ENCODE measurements around the gene ZC3H7B. TPM values are rescaled to one million over a fixed set of nuclear protein-coding genes. Genes with fewer than 3 reads are reported as not detected.
A peak's percentile ranks its signal among the peaks of the same experiment; 100 is the strongest.

ZC3H7B gene, protein sequence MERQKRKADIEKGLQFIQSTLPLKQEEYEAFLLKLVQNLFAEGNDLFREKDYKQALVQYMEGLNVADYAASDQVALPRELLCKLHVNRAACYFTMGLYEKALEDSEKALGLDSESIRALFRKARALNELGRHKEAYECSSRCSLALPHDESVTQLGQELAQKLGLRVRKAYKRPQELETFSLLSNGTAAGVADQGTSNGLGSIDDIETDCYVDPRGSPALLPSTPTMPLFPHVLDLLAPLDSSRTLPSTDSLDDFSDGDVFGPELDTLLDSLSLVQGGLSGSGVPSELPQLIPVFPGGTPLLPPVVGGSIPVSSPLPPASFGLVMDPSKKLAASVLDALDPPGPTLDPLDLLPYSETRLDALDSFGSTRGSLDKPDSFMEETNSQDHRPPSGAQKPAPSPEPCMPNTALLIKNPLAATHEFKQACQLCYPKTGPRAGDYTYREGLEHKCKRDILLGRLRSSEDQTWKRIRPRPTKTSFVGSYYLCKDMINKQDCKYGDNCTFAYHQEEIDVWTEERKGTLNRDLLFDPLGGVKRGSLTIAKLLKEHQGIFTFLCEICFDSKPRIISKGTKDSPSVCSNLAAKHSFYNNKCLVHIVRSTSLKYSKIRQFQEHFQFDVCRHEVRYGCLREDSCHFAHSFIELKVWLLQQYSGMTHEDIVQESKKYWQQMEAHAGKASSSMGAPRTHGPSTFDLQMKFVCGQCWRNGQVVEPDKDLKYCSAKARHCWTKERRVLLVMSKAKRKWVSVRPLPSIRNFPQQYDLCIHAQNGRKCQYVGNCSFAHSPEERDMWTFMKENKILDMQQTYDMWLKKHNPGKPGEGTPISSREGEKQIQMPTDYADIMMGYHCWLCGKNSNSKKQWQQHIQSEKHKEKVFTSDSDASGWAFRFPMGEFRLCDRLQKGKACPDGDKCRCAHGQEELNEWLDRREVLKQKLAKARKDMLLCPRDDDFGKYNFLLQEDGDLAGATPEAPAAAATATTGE
- total RNA-seq (2014; rRNA removed) (34.8 and 40.5 TPM in 2 replicates), Bru-seq, nascent RNA (percentile 58 among the genes with signal in this experiment), BruChase-seq, experiment 1, labeled RNA remaining after a 6-hour chase (percentile 70 among the genes with signal in this experiment), BruChase-seq, experiment 2, labeled RNA remaining after a 2-hour chase (percentile 66 among the genes with signal in this experiment)
- long read RNA-seq, partial matches to known transcripts: 3 of 11 reads
- long read RNA-seq, other reads (novel, unspliced or antisense): 8 of 11 reads

- Histone ChIP-seq H3F3A (ENCODE audit: low read length, unreplicated experiment) (no peaks in the 10 kb centered on the region), H4K20me1 (ENCODE audit: low read length) (peaks cover 3% of the 10 kb centered on the region; the same call in 1 of the 2 replicates), H3K36me3 (ENCODE audit: low read depth, low read length) (no peaks in the 10 kb centered on the region), H3K9me3 (ENCODE audit: low read length) (no peaks in the 10 kb centered on the region), H3K27ac (ENCODE audit: low read length) (peak within 1 kb of the TSS; percentile 55), H3K4me3 (ENCODE audit: low read length) (peak within 1 kb of the TSS; percentile 95), H3K4me1 (ENCODE audit: insufficient read depth, low read length) (peaks cover 21% of the 10 kb centered on the region), H3K9ac (ENCODE audit: low read length) (peak within 1 kb of the TSS; percentile 99), H3K27me3 (ENCODE audit: low read length) (no peaks in the 10 kb centered on the region), H3K4me2 (ENCODE audit: low read length) (peak within 1 kb of the TSS; percentile 97), H2AFZ (ENCODE audit: low read length) (peak within 1 kb of the TSS; percentile 82), H3K9me2 (replicated peaks; ENCODE audit: low read length) (no peaks in the 10 kb centered on the region), H3K79me2 (ENCODE audit: low read length) (peaks cover 55% of the 10 kb centered on the region)
- POLR2A ChIA-PET (ENCODE audit: unreplicated experiment): no interaction called here
- peak; percentile 77 for DNase-seq
- TF ChIP-seq CTCF (conservative IDR thresholded peaks at IDR 0.05; ENCODE audit: low read depth, low read length) (peak; percentile 48), EZH2phosphoT487 (IDR thresholded peaks at IDR 0.05; ENCODE audit: borderline replicate concordance, low read length) (no peak), EZH2 (IDR thresholded peaks at IDR 0.05; ENCODE audit: low read length, unreplicated experiment) (no peak)
- CTCF ChIA-PET: interaction anchor here (0.5 kb wide), 1 partner anchor 8 kb away, joined by 5 read pairs; no protein-coding TSS in a partner anchor
- peak; percentile 84 for ATAC-seq
- BruUV-seq (replicated peaks): no TSS peak
- intact Hi-C loops (cut with micrococcal nuclease): loop anchor here (1.0 kb wide), 1 partner anchor 15 kb away; the partner anchor contains the start of gene RANGAP1
These were observed at the start of gene ZC3H7B for GRCh38 chr22:41301085-41302020. ZC3H7B (plus strand) TSS chr22:41301525; CDS start chr22:41320661, 19,136 bp downstream.

GRCh38 chr22:41252365-41252764 is 49.0 kb upstream of the ZC3H7B start:
- ChIA-PET POLR2A (ENCODE audit: unreplicated experiment) (no interaction called here), CTCF (no interaction called here)
- DNase-seq (no peak), ATAC-seq (no peak)
- no peak overlapping the region for H3K9ac ChIP-seq (ENCODE audit: low read length)
- H3K27ac ChIP-seq (ENCODE audit: low read length): no peak overlapping the region
- no peaks in the 10 kb centered on the region for H3K27me3 ChIP-seq (ENCODE audit: low read length)
- no TSS peak for BruUV-seq (replicated peaks)
- no peak for TF ChIP-seq EZH2phosphoT487 (IDR thresholded peaks at IDR 0.05; ENCODE audit: borderline replicate concordance, low read length)
- no peaks in the 10 kb centered on the region for H3K9me2 ChIP-seq (replicated peaks; ENCODE audit: low read length)
- intact Hi-C loops (cut with micrococcal nuclease): no loop called here
- H3K4me3 ChIP-seq (ENCODE audit: low read length): no peak overlapping the region
- H3K4me1 ChIP-seq (ENCODE audit: insufficient read depth, low read length): peaks cover 15% of the 10 kb centered on the region
- 0 out of 2 replicates have a peak, but pooled peaks cover 2% of the 10 kb centered on the region for H3K79me2 ChIP-seq (ENCODE audit: low read length)
- no peak overlapping the region for H2AFZ ChIP-seq (ENCODE audit: low read length)
- H3K9me3 ChIP-seq (ENCODE audit: low read length): no peaks in the 10 kb centered on the region
- no peak overlapping the region for H3K4me2 ChIP-seq (ENCODE audit: low read length)
- no peaks in the 10 kb centered on the region for H4K20me1 ChIP-seq (ENCODE audit: low read length)
- peaks cover 33% of the 10 kb centered on the region; the same call in 1 of the 2 replicates for H3K36me3 ChIP-seq (ENCODE audit: low read depth, low read length)
- H3F3A ChIP-seq (ENCODE audit: low read length, unreplicated experiment): no peaks in the 10 kb centered on the region
